ENCODE data around the gene CHP1. TPM values are rescaled to one million over a fixed set of nuclear protein-coding genes. Genes with fewer than 3 reads are reported as not detected.

Gene CHP1
- total RNA-seq, 4 donors from 2014 or later, result 103 to 187 (median 166) TPM

DNA sequence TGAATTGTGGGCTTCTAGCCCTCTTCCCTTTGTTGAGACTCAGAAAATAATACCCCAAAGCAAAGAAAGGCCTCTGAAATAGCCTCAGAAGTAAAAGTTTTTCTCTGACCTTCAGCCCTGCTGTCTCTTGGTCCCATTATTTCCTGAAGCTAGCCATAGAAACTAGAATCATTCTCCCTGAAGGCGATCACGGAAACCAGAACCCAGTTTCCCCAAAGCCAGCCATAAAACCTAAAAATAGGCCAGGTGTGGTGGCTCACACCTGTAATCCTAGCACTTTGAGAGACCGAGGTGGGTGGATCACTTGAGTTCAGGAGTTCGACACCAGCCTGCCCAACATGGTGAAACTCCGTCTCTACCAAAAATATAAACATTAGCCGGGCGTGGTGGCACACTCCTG, 27.7 kb upstream of the CHP1 start:
- TF ChIP-seq POLR2A (IDR thresholded peaks at IDR 0.05) (no peak), EP300 (IDR thresholded peaks at IDR 0.05) (no peak), POLR2AphosphoS5 (IDR thresholded peaks at IDR 0.05) (no peak)
- TF ChIP-seq, protein P1, sequence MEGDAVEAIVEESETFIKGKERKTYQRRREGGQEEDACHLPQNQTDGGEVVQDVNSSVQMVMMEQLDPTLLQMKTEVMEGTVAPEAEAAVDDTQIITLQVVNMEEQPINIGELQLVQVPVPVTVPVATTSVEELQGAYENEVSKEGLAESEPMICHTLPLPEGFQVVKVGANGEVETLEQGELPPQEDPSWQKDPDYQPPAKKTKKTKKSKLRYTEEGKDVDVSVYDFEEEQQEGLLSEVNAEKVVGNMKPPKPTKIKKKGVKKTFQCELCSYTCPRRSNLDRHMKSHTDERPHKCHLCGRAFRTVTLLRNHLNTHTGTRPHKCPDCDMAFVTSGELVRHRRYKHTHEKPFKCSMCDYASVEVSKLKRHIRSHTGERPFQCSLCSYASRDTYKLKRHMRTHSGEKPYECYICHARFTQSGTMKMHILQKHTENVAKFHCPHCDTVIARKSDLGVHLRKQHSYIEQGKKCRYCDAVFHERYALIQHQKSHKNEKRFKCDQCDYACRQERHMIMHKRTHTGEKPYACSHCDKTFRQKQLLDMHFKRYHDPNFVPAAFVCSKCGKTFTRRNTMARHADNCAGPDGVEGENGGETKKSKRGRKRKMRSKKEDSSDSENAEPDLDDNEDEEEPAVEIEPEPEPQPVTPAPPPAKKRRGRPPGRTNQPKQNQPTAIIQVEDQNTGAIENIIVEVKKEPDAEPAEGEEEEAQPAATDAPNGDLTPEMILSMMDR (IDR thresholded peaks at IDR 0.05), result no peak
- no peak overlapping the region for H3K27ac ChIP-seq
- no peak for DNase-seq (ENCODE audit: low spot score in 2 of 2)
- H3K9me3 ChIP-seq, result no peaks in the 10 kb centered on the region
- 90% methylated on average over 7 of the region's 7 CpGs for WGBS
- H3K4me3 ChIP-seq, result no peak overlapping the region
- no peaks in the 10 kb centered on the region for H3K4me1 ChIP-seq
- no peaks in the 10 kb centered on the region for H3K36me3 ChIP-seq
- no peaks in the 10 kb centered on the region for H3K27me3 ChIP-seq

DNA sequence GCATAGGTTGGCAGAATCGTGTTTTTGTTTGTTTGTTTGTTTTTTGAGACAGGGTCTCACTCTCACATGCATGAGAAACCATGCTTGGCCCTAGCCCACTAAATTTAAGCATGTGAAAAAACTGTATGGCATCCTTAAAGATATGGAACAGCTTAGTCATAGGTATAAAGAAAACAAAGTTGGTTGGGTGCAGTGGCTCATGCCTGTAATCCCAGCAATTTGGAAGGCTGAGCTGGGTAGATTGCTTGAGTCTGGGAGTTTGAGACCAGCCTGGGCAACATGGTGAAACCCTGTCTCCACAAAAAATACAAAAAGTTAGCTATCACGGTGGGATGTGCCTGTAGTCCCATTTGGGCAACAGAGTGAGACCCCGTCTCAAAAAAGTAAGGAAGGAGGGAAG, 25.8 kb upstream of the CHP1 start:
- H3K4me3 ChIP-seq, result no peak overlapping the region
- no peaks in the 10 kb centered on the region for H3K4me1 ChIP-seq
- no peak for DNase-seq (ENCODE audit: low spot score in 2 of 2)
- H3K27ac ChIP-seq, result no peak overlapping the region
- no peak for TF ChIP-seq POLR2AphosphoS5 (IDR thresholded peaks at IDR 0.05)
- no peak for TF ChIP-seq POLR2A (IDR thresholded peaks at IDR 0.05)
- TF ChIP-seq, protein P1 (IDR thresholded peaks at IDR 0.05), result no peak
- TF ChIP-seq EP300 (IDR thresholded peaks at IDR 0.05), result no peak
- H3K9me3 ChIP-seq, result no peaks in the 10 kb centered on the region
- no peaks in the 10 kb centered on the region for H3K36me3 ChIP-seq
- 77% methylated on average over 3 of the region's 3 CpGs for WGBS
- H3K27me3 ChIP-seq, result no peaks in the 10 kb centered on the region

DNA sequence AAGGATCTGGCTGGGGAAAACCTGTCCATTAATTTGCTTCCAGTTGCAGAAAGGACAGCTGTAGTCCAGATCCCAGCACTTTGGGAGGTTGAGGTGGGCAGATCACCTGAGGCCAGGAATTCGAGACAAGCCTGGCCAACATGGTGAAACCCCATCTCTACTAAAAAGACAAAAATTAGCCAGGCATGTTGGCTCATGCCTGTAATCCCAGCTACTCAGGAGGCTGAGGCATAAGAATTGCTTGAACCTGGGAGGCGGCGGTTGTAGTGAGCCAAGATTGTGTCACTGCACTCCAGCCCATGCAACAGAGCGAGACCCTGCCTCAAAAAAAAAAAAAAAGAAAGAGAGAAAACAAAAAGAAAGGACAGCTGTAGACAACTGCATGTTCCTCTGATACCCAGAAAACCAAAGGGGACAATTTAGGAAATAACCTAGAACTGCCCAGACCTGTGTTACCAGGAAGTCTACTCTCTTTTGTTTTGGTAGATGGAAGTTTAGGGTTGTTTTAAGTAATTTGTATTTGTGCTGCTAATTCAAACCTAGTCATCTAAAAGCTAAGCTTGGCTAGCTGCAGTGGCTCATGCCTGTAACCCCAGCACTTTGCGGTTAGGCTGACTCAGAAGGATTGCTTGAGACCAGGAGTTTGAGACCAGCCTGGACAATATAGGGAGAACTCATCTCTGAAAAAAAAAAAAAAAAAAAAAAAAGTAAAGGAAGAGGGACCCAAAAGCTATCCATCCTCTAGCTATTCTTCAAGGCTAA, 23.2 kb upstream of the CHP1 start:
- no peak overlapping the region for H3K4me3 ChIP-seq
- H3K9me3 ChIP-seq, result no peaks in the 10 kb centered on the region
- no peaks in the 10 kb centered on the region for H3K4me1 ChIP-seq
- TF ChIP-seq EP300 (IDR thresholded peaks at IDR 0.05) (no peak), POLR2A (IDR thresholded peaks at IDR 0.05) (no peak), POLR2AphosphoS5 (IDR thresholded peaks at IDR 0.05) (no peak)
- TF ChIP-seq, protein P1 (IDR thresholded peaks at IDR 0.05), result no peak
- no peak for DNase-seq (ENCODE audit: low spot score in 2 of 2)
- 33% methylated on average over 4 of the region's 5 CpGs for WGBS
- H3K36me3 ChIP-seq, result no peaks in the 10 kb centered on the region
- no peaks in the 10 kb centered on the region for H3K27me3 ChIP-seq
- no peak overlapping the region for H3K27ac ChIP-seq

DNA sequence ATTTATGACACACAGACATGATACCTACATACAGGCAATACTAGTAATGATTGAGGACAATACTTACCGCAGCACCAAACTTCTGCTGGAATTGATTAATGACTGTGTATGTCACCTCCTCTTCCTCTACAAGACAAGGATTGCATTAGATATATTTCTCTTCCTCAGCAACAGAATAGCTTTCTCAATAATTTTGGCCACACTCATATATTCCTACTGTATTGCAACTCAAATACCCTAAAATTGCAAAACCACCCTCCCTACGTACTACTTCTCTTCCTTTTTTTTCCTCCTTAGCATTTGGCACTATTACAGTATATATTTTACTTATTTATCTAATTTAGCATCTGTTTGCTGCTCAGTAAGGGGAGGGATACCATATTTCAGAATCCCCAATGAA, 15.4 kb upstream of the CHP1 start:
- TF ChIP-seq EP300 (IDR thresholded peaks at IDR 0.05), result no peak
- TF ChIP-seq POLR2A (IDR thresholded peaks at IDR 0.05), result no peak
- TF ChIP-seq, protein P1 (IDR thresholded peaks at IDR 0.05), result no peak
- no peak for TF ChIP-seq POLR2AphosphoS5 (IDR thresholded peaks at IDR 0.05)
- H3K27me3 ChIP-seq, result no peaks in the 10 kb centered on the region
- H3K4me3 ChIP-seq, result no peak overlapping the region
- no peaks in the 10 kb centered on the region for H3K36me3 ChIP-seq
- no peaks in the 10 kb centered on the region for H3K4me1 ChIP-seq
- no peak for DNase-seq (ENCODE audit: low spot score in 2 of 2)
- H3K9me3 ChIP-seq, result no peaks in the 10 kb centered on the region
- 69% methylated on average over 2 of the region's 2 CpGs for WGBS
- no peak overlapping the region for H3K27ac ChIP-seq

DNA sequence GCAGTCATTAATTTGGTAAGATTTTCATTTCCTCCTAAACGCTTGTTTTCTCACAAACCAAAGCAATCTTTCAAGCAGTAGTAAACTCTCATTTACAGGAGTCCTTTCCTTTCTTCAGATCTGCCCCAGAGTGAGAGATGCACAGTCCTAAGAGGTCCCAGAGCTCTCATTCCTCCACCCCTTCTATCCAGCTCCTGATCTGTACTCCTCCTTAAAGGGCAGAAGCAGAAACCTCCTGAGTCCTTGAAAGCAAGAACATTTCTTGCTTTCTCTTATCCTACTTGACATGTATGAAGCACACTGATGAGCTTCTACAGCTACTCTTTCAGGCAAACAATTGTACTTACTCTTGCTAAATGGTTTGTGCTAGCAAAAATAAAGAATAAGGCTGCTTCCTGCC, 12.2 kb upstream of the CHP1 start:
- no peak for DNase-seq (ENCODE audit: low spot score in 2 of 2)
- Histone ChIP-seq H3K4me3 (no peak overlapping the region), H3K4me1 (no peaks in the 10 kb centered on the region), H3K9me3 (no peaks in the 10 kb centered on the region), H3K27ac (no peak overlapping the region), H3K36me3 (no peaks in the 10 kb centered on the region), H3K27me3 (no peaks in the 10 kb centered on the region)
- 12% methylated on average over 1 of the region's 1 CpG for WGBS
- TF ChIP-seq, protein P1 (IDR thresholded peaks at IDR 0.05), result no peak
- TF ChIP-seq POLR2AphosphoS5 (IDR thresholded peaks at IDR 0.05) (no peak), POLR2A (IDR thresholded peaks at IDR 0.05) (no peak), EP300 (IDR thresholded peaks at IDR 0.05) (no peak)
